CD14-positive monocyte (primary cell): ENCODE results near the gene PRKD3. TPM values are rescaled to one million over a fixed set of nuclear protein-coding genes. Genes with fewer than 3 reads are reported as not detected.

Experiments
- DNase-seq, 3 donors: peaks; one replicate each; pipeline ENCODE4 v3.0.0-alpha.2; 2011 to 2022
- H2AFZ ChIP-seq: 2 replicates; pipeline ENCODE4 v1.6.0; 2012; ENCODE audit warnings: mild to moderate bottlenecking, low read depth, low read length, inconsistent platforms; ENCODE audit not compliant: insufficient read depth, poor library complexity, severe bottlenecking
- H3K27ac ChIP-seq, 2 donors: 1 replicate in 1 of 2; 2 replicates in 1 of 2; pipeline ENCODE4 v1.5.1; 2012 to 2013; ENCODE audit warnings: low read length in 2 of 2, control low read depth in 1 of 2, inconsistent platforms in 1 of 2, low read depth in 1 of 2, mild to moderate bottlenecking in 1 of 2
- H3K27me3 ChIP-seq, 2 donors: one replicate each; pipeline versions ENCODE4 v1.6.0 to v1.6.1; 2011 to 2013; ENCODE audit warnings: low read length in 2 of 2; ENCODE audit not compliant: control insufficient read depth in 2 of 2, insufficient read depth in 2 of 2
- H3K36me3 ChIP-seq, 2 donors: replicated peaks in 1 of 2; 1 replicate in 1 of 2; 2 replicates in 1 of 2; pipeline versions ENCODE4 v1.5.1 to v1.6.1; 2012 to 2013; ENCODE audit warnings: low read length in 2 of 2, control low read depth in 1 of 2, inconsistent platforms in 1 of 2, mild to moderate bottlenecking in 1 of 2; ENCODE audit not compliant: insufficient read depth in 2 of 2, control insufficient read depth in 1 of 2
- H3K4me1 ChIP-seq, 2 donors: 1 replicate in 1 of 2; 2 replicates in 1 of 2; pipeline versions ENCODE4 v1.5.1 to v1.6.1; 2012 to 2013; ENCODE audit warnings: low read length in 2 of 2, control low read depth in 1 of 2, inconsistent platforms in 1 of 2, mild to moderate bottlenecking in 1 of 2, moderate library complexity in 1 of 2; ENCODE audit not compliant: insufficient read depth in 2 of 2, control insufficient read depth in 1 of 2
- H3K4me2 ChIP-seq: replicated peaks from 2 replicates; pipeline ENCODE3; 2012; ENCODE audit warnings: low read length, moderate library complexity, mild to moderate bottlenecking; ENCODE audit not compliant: poor library complexity, severe bottlenecking; ENCODE audit errors: extremely low read depth
- H3K4me3 ChIP-seq, 3 experiments: fragments of 200-600 bp in 1 of 3; sonication (generic) in 1 of 3; replicated peaks in 1 of 3; 1 replicate in 2 of 3; 2 replicates in 1 of 3; pipeline ENCODE4 v1.5.1; 2011 to 2013; ENCODE audit warnings: low read length in 3 of 3, mild to moderate bottlenecking in 3 of 3, control low read depth in 2 of 3, low read depth in 2 of 3, inconsistent platforms in 1 of 3, moderate library complexity in 1 of 3
- H3K79me2 ChIP-seq: 2 replicates; pipeline ENCODE4 v1.6.0; 2012; ENCODE audit warnings: mild to moderate bottlenecking, control low read depth, inconsistent platforms, low read length, moderate library complexity; ENCODE audit not compliant: insufficient read depth
- H3K9ac ChIP-seq: 2 replicates; pipeline ENCODE4 v1.6.0; 2017; ENCODE audit warnings: low read length, mild to moderate bottlenecking; ENCODE audit not compliant: insufficient read depth, poor library complexity, severe bottlenecking
- H3K9me3 ChIP-seq, 2 donors: replicated peaks in 1 of 2; 1 replicate in 1 of 2; 2 replicates in 1 of 2; pipeline versions ENCODE4 v1.5.1 to v1.6.1; 2012 to 2013; ENCODE audit warnings: low read length in 2 of 2, control low read depth in 1 of 2; ENCODE audit not compliant: control insufficient read depth in 1 of 2, insufficient read depth in 1 of 2
- H4K20me1 ChIP-seq: 2 replicates; pipeline ENCODE4 v1.6.0; 2012; ENCODE audit warnings: mild to moderate bottlenecking, low read length, control low read depth, moderate library complexity; ENCODE audit not compliant: insufficient read depth
- H3K27ac Mint-ChIP-seq, 7 donors: one replicate each; pipeline ENCODE4 v1.8.0; 2020; ENCODE audit warnings: mild to moderate bottlenecking in 7 of 7, mixed read lengths in 7 of 7, moderate library complexity in 6 of 7, inconsistent platforms in 2 of 7
- H3K27me3 Mint-ChIP-seq, 3 donors: one replicate each; pipeline ENCODE4 v1.8.0; 2021 to 2022; ENCODE audit warnings: low read depth in 3 of 3, mild to moderate bottlenecking in 3 of 3, mixed read lengths in 3 of 3, moderate library complexity in 3 of 3, inconsistent platforms in 1 of 3
- H3K36me3 Mint-ChIP-seq, 2 donors: one replicate each; pipeline ENCODE4 v1.8.0; 2020; ENCODE audit warnings: mixed read lengths in 2 of 2, inconsistent platforms in 1 of 2, mild to moderate bottlenecking in 1 of 2
- H3K4me1 Mint-ChIP-seq: one replicate; pipeline ENCODE4 v1.8.0; 2020; ENCODE audit warnings: mild to moderate bottlenecking, mixed read lengths
- H3K4me3 Mint-ChIP-seq, 2 donors: one replicate each; pipeline ENCODE4 v1.8.0; 2020; ENCODE audit warnings: mild to moderate bottlenecking in 2 of 2, mixed read lengths in 2 of 2, moderate library complexity in 1 of 2
- H3K9me3 Mint-ChIP-seq, 7 donors: one replicate each; pipeline ENCODE4 v1.8.0; 2020 to 2022; ENCODE audit warnings: mixed read lengths in 7 of 7, mild to moderate bottlenecking in 6 of 7, moderate library complexity in 6 of 7, inconsistent platforms in 2 of 7
- WGBS: methylation state at CpG from one replicate; pipeline ENCODE4 v1.1.5; 2013; ENCODE audit warnings: missing lambda C conversion rate; ENCODE audit not compliant: insufficient coverage; 5-methylcytosine and 5-hydroxymethylcytosine counted together
- intact Hi-C, 2 donors: fragments of 100-400 bp; cut with micrococcal nuclease; formaldehyde crosslinking; loops; one replicate each; pipeline versions ENCODE4 v1.15.0 to v1.15.1; 2023
- polyA plus RNA-seq, 3 donors: library from polyadenylated mRNA; depleted of rRNA in 1 of 3; unstranded in 2 of 3; stranded (reverse) in 1 of 3; fragments of 300-500 nt in 2 of 3; fragments of >200 nt in 1 of 3; fragmentation: Illumina TruSeq in 2 of 3; gene quantifications; 1 replicate in 2 of 3; 2 replicates in 1 of 3; pipeline ENCODE4 v1.2.3, GENCODE V29; 2012 to 2021
- TF ChIP-seq, protein P1 (sequence below): fragments of 200-600 bp; IDR thresholded peaks from one replicate; pipeline ENCODE4 v1.8.0; 2022; ENCODE audit warnings: antibody characterized with exemption, mild to moderate bottlenecking

The PRKD3 gene
- polyA plus RNA-seq, 3 donors, result 14.2 to 17.5 (median 16.9) TPM

DNA sequence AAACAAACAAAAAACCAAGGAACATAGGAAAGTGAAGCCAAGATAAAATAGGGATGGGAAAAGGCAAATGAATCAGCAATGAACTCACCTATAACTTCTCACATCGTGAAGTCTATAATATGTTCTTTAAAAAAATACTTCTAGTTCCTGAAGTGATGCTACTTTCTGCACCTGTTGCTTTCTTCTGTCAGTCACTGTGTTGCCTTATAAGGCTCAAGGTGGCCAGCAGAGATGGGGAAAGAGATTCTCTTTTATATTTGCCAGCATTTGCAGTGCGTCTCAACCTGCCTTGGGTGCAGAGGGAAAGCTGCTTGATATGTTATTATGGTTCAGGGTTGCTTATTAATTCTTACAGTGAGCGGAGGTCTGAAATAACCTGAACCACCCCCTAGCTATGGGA is 33.8 kb upstream of the PRKD3 start:
- no peaks in the 10 kb centered on the region for H3K27me3 ChIP-seq
- H3K27ac ChIP-seq, result no peak overlapping the region
- TF ChIP-seq, protein P1, sequence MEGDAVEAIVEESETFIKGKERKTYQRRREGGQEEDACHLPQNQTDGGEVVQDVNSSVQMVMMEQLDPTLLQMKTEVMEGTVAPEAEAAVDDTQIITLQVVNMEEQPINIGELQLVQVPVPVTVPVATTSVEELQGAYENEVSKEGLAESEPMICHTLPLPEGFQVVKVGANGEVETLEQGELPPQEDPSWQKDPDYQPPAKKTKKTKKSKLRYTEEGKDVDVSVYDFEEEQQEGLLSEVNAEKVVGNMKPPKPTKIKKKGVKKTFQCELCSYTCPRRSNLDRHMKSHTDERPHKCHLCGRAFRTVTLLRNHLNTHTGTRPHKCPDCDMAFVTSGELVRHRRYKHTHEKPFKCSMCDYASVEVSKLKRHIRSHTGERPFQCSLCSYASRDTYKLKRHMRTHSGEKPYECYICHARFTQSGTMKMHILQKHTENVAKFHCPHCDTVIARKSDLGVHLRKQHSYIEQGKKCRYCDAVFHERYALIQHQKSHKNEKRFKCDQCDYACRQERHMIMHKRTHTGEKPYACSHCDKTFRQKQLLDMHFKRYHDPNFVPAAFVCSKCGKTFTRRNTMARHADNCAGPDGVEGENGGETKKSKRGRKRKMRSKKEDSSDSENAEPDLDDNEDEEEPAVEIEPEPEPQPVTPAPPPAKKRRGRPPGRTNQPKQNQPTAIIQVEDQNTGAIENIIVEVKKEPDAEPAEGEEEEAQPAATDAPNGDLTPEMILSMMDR, result no peak
- DNase-seq, result no peak
- Mint-ChIP-seq H3K4me1 (peaks cover 5% of the 10 kb centered on the region), H3K36me3 (peaks cover 75 to 80% of the 10 kb centered on the region in 2 donors), H3K4me3 (no peak overlapping the region), H3K9me3 (no peaks in the 10 kb centered on the region), H3K27me3 (no peaks in the 10 kb centered on the region), H3K27ac (no peak overlapping the region)
- H3K9ac ChIP-seq, result no peak overlapping the region
- H3K4me1 ChIP-seq, result no peaks in the 10 kb centered on the region
- no peak overlapping the region for H3K4me2 ChIP-seq
- H3K79me2 ChIP-seq, result peaks cover 29% of the 10 kb centered on the region
- H3K4me3 ChIP-seq, result no peak overlapping the region
- H2AFZ ChIP-seq, result no peak overlapping the region
- WGBS, result no CpG with 5 or more reads among the region's 3 CpGs
- peaks cover 59 to 99% of the 10 kb centered on the region in 2 donors for H3K36me3 ChIP-seq
- intact Hi-C loops, result no loop called here
- H3K9me3 ChIP-seq, result no peaks in the 10 kb centered on the region
- H4K20me1 ChIP-seq, result peaks cover 70% of the 10 kb centered on the region

- Mint-ChIP-seq H3K27ac (no peak overlapping the region), H3K9me3 (no peaks in the 10 kb centered on the region), H3K36me3 (peaks cover 76 to 83% of the 10 kb centered on the region in 2 donors), H3K4me3 (no peak overlapping the region), H3K4me1 (peaks cover 5% of the 10 kb centered on the region), H3K27me3 (no peaks in the 10 kb centered on the region)
- H3K4me2 ChIP-seq, result no peak overlapping the region
- no peaks in the 10 kb centered on the region for H3K4me1 ChIP-seq
- no peak overlapping the region for H3K27ac ChIP-seq
- no peak overlapping the region for H2AFZ ChIP-seq
- TF ChIP-seq, protein P1, result no peak
- DNase-seq, result no peak
- intact Hi-C loops, result no loop called here
- peaks cover 70% of the 10 kb centered on the region for H4K20me1 ChIP-seq
- H3K79me2 ChIP-seq, result peaks cover 36% of the 10 kb centered on the region
- no peaks in the 10 kb centered on the region for H3K27me3 ChIP-seq
- no peak overlapping the region for H3K9ac ChIP-seq
- WGBS, result no CpG with 5 or more reads among the region's 4 CpGs
- H3K4me3 ChIP-seq, result no peak overlapping the region
- no peaks in the 10 kb centered on the region for H3K9me3 ChIP-seq
- H3K36me3 ChIP-seq, result peaks cover 63 to 100% of the 10 kb centered on the region in 2 donors
Measured at GRCh38 chr2:37357530-37357929, 32.9 kb upstream of the PRKD3 start.
